HepG2 (cell line): Measurements from ENCODE around the gene ZNF606. TPM values are rescaled to one million over a fixed set of nuclear protein-coding genes. Genes with fewer than 3 reads are reported as not detected.

Source experiments
- CSRNP1 ChIP-seq: sonication (generic); formaldehyde crosslinking; IDR thresholded peaks from 2 replicates; pipeline ENCODE4 v1.8.1; 2023; ENCODE audit warnings: mild to moderate bottlenecking, missing genetic modification reagents
- DDIT3 ChIP-seq: sonication (generic); formaldehyde crosslinking; IDR thresholded peaks from 2 replicates; pipeline ENCODE4 v1.4.0; 2020; ENCODE audit warnings: mild to moderate bottlenecking, missing genetic modification reagents
- HNRNPL ChIP-seq: fragments of 200-400 bp; formaldehyde crosslinking; IDR thresholded peaks from 2 replicates; pipeline ENCODE4 v1.6.1; 2017; ENCODE audit warnings: mild to moderate bottlenecking, low read depth, low read length
- MBD4 ChIP-seq: IDR thresholded peaks from 2 replicates; pipeline ENCODE4 v1.6.1; 2012; ENCODE audit warnings: low read length, inconsistent platforms, borderline replicate concordance
- NBN ChIP-seq: fragments of 450-650 bp; conservative IDR thresholded peaks from 2 replicates; pipeline ENCODE4 v1.6.1; 2017
- NFKB2 ChIP-seq: sonication (generic); formaldehyde crosslinking; IDR thresholded peaks from 2 replicates; pipeline ENCODE4 v1.4.0; 2020; ENCODE audit warnings: missing genetic modification reagents, borderline replicate concordance
- NFYB ChIP-seq: sonication (generic); formaldehyde crosslinking; IDR thresholded peaks from 2 replicates; pipeline ENCODE4 v1.4.0; 2020; ENCODE audit warnings: missing genetic modification reagents
- REXO4 ChIP-seq: sonication (generic); formaldehyde crosslinking; IDR thresholded peaks from 2 replicates; pipeline ENCODE4 v1.8.0; 2022; ENCODE audit warnings: missing genetic modification reagents, mild to moderate bottlenecking, borderline replicate concordance
- SNRNP70 ChIP-seq: fragments of 200-400 bp; formaldehyde crosslinking; IDR thresholded peaks from 2 replicates; pipeline ENCODE4 v1.6.1; 2017; ENCODE audit warnings: mild to moderate bottlenecking, low read depth, low read length, moderate library complexity
- SRSF4 ChIP-seq: fragments of 200-400 bp; formaldehyde crosslinking; IDR thresholded peaks from one replicate; pipeline ENCODE4 v1.6.1; 2018; ENCODE audit warnings: mild to moderate bottlenecking, low read depth, low read length, moderate library complexity; ENCODE audit not compliant: poor library complexity, severe bottlenecking
- ZNF101 ChIP-seq: sonication (generic); formaldehyde crosslinking; IDR thresholded peaks from 2 replicates; pipeline ENCODE4 v1.4.0; 2020; ENCODE audit warnings: mild to moderate bottlenecking, low read depth, missing genetic modification reagents, borderline replicate concordance
- ZNF317 ChIP-seq: sonication (generic); formaldehyde crosslinking; IDR thresholded peaks from 2 replicates; pipeline ENCODE4 v1.5.0; 2020; ENCODE audit warnings: mild to moderate bottlenecking, missing genetic modification reagents
- ZNF33B ChIP-seq: sonication (generic); formaldehyde crosslinking; IDR thresholded peaks from 2 replicates; pipeline ENCODE4 v1.5.1; 2020; ENCODE audit warnings: mild to moderate bottlenecking, missing genetic modification reagents
- ZNF782 ChIP-seq: sonication (generic); formaldehyde crosslinking; IDR thresholded peaks from 2 replicates; pipeline ENCODE4 v1.4.0; 2020; ENCODE audit warnings: missing genetic modification reagents, mild to moderate bottlenecking, borderline replicate concordance
- polyA plus RNA-seq, 8 experiments: library from polyadenylated mRNA; depleted of rRNA in 3 of 8; stranded (reverse) in 7 of 8; unstranded in 1 of 8; fragments of >200 nt; fragmentation: Illumina TruSeq in 4 of 8; extraction: Trizol in 4 of 8; gene quantifications; 2 replicates each; pipeline versions ENCODE4 v1.2.1 to v1.2.3, GENCODE V29; 2011 to 2016; ENCODE audit warnings: low read depth in 4 of 8, missing spikeins in 1 of 8, mixed read lengths in 1 of 8; ENCODE audit not compliant: insufficient read depth in 1 of 8
- total RNA-seq, 5 experiments: library from RNA; depleted of rRNA; stranded (reverse); fragments of >200 nt; fragmentation: Illumina TruSeq; extraction: Trizol; gene quantifications; 2 replicates each; pipeline ENCODE4 v1.2.3, GENCODE V29; 2016; ENCODE audit warnings: low read depth in 1 of 5
- TF ChIP-seq, protein P1 (sequence below): sonication (generic); formaldehyde crosslinking; IDR thresholded peaks from 2 replicates; pipeline ENCODE4 v1.9.0; 2021; ENCODE audit warnings: missing genetic modification reagents, borderline replicate concordance
- TF ChIP-seq, protein P2 (sequence below): sonication (generic); formaldehyde crosslinking; IDR thresholded peaks from 2 replicates; pipeline ENCODE4 v1.4.0; 2020; ENCODE audit warnings: missing genetic modification reagents
- TF ChIP-seq, protein P3 (sequence below): sonication (generic); formaldehyde crosslinking; IDR thresholded peaks from 2 replicates; pipeline ENCODE4 v1.8.0; 2022; ENCODE audit warnings: mild to moderate bottlenecking, missing genetic modification reagents; ENCODE audit not compliant: insufficient replicate concordance
- TF ChIP-seq, protein P4 (sequence below): sonication (generic); formaldehyde crosslinking; IDR thresholded peaks from 2 replicates; pipeline ENCODE4 v1.4.0; 2020; ENCODE audit warnings: mild to moderate bottlenecking, missing genetic modification reagents
- TF ChIP-seq, protein P5 (sequence below): sonication (generic); formaldehyde crosslinking; conservative IDR thresholded peaks from 2 replicates; pipeline ENCODE4 v1.8.0; 2022; ENCODE audit warnings: mild to moderate bottlenecking, moderate library complexity, missing genetic modification reagents

The ZNF606 gene
- total and polyA plus RNA-seq, 2 of the 13 experiments (the other 11 are each of a cell fraction or from before 2014, with no cell fraction given), result 4.2 to 14.8 TPM

GRCh38 chr19:58002384-58003173, at the start of gene ZNF606 (continued):
- TF ChIP-seq, protein P1, sequence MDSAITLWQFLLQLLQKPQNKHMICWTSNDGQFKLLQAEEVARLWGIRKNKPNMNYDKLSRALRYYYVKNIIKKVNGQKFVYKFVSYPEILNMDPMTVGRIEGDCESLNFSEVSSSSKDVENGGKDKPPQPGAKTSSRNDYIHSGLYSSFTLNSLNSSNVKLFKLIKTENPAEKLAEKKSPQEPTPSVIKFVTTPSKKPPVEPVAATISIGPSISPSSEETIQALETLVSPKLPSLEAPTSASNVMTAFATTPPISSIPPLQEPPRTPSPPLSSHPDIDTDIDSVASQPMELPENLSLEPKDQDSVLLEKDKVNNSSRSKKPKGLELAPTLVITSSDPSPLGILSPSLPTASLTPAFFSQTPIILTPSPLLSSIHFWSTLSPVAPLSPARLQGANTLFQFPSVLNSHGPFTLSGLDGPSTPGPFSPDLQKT, result no peak; the same call in 1 of the 2 replicates
- no peak for TF ChIP-seq SRSF4
- TF ChIP-seq ZNF317 (CRISPR knock-in tag), result peak; percentile 15; the same call in 1 of the 2 replicates
- no peak for TF ChIP-seq MBD4
- TF ChIP-seq, protein P2, sequence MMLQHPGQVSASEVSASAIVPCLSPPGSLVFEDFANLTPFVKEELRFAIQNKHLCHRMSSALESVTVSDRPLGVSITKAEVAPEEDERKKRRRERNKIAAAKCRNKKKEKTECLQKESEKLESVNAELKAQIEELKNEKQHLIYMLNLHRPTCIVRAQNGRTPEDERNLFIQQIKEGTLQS (CRISPR knock-in tag), result peak; percentile 64; the same call in 1 of the 2 replicates
- peak; percentile 41; the same call in 1 of the 2 replicates for TF ChIP-seq ZNF782 (CRISPR knock-in tag)
- peak; percentile 50; the same call in 1 of the 2 replicates for TF ChIP-seq ZNF33B
- TF ChIP-seq HNRNPL, result no peak
- no peak for TF ChIP-seq REXO4
- peak; percentile 54 for TF ChIP-seq NFYB (CRISPR knock-in tag)
- TF ChIP-seq, protein P3, sequence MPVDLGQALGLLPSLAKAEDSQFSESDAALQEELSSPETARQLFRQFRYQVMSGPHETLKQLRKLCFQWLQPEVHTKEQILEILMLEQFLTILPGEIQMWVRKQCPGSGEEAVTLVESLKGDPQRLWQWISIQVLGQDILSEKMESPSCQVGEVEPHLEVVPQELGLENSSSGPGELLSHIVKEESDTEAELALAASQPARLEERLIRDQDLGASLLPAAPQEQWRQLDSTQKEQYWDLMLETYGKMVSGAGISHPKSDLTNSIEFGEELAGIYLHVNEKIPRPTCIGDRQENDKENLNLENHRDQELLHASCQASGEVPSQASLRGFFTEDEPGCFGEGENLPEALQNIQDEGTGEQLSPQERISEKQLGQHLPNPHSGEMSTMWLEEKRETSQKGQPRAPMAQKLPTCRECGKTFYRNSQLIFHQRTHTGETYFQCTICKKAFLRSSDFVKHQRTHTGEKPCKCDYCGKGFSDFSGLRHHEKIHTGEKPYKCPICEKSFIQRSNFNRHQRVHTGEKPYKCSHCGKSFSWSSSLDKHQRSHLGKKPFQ, result peak; percentile 32
- no peak for TF ChIP-seq ZNF101 (CRISPR knock-in tag)
- TF ChIP-seq CSRNP1, result peak; percentile 70; the same call in 1 of the 2 replicates
- TF ChIP-seq SNRNP70, result no peak
- TF ChIP-seq, protein P4, sequence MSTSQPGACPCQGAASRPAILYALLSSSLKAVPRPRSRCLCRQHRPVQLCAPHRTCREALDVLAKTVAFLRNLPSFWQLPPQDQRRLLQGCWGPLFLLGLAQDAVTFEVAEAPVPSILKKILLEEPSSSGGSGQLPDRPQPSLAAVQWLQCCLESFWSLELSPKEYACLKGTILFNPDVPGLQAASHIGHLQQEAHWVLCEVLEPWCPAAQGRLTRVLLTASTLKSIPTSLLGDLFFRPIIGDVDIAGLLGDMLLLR (CRISPR knock-in tag), result no peak; the same call in 1 of the 2 replicates
- TF ChIP-seq, protein P5, sequence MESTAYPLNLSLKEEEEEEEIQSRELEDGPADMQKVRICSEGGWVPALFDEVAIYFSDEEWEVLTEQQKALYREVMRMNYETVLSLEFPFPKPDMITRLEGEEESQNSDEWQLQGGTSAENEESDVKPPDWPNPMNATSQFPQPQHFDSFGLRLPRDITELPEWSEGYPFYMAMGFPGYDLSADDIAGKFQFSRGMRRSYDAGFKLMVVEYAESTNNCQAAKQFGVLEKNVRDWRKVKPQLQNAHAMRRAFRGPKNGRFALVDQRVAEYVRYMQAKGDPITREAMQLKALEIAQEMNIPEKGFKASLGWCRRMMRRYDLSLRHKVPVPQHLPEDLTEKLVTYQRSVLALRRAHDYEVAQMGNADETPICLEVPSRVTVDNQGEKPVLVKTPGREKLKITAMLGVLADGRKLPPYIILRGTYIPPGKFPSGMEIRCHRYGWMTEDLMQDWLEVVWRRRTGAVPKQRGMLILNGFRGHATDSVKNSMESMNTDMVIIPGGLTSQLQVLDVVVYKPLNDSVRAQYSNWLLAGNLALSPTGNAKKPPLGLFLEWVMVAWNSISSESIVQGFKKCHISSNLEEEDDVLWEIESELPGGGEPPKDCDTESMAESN (CRISPR knock-in tag), result peak; percentile 82
- no peak for TF ChIP-seq DDIT3 (CRISPR knock-in tag)
- TF ChIP-seq NFKB2 (CRISPR knock-in tag), result peak; percentile 39; the same call in 1 of the 2 replicates
- no peak for TF ChIP-seq NBN
